HG03520 (cell line): ENCODE results near the gene TUBGCP4.

Source experiments
- ATAC-seq: cut with Tn5 transposase; IDR thresholded peaks from one replicate; pipeline ENCODE4 v1.9.1; 2021; ENCODE audit warnings: mild to moderate bottlenecking, moderate library complexity; ENCODE audit not compliant: unreplicated experiment

Gene TUBGCP4

DNA sequence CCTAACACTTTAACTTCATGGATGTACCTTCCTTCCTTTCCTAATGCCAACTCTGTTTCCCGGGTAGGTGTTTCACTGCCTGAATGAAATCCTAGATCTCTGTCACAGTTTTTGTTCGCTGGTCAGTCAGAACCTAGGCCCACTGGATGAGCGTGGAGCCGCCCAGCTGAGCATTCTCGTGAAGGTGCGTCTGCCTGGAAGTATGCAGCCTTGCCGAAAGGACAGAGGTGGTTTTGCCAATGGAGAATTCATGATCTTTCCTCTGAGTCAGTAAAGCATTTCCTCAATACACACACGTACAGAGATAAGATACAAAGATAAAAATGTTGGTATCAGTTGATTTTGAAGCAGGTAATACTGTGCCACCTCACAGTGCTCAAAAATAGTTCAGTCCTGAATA lies 32.7 kb downstream of the TUBGCP4 start:
- ATAC-seq = no peak

DNA sequence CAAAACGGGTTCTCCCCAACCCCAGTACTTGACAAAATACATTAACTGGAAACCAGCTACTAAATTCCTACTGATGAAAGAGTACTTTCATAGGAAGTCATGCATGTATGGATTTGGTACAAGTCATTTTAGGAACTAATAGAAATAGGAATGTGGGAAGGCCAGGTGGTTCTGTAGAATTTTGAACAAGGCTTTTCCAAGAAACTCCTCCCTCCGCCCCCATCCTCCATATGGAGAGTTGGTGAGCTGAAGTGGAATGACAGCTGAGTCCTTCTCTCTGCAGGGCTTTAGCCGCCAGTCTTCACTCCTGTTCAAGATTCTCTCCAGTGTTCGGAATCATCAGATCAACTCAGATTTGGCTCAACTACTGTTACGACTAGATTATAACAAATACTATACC lies 33.2 kb downstream of the TUBGCP4 start:
- ATAC-seq = no peak

GRCh38 chr15:43406189-43406588 lies 35.3 kb downstream of the TUBGCP4 start:
- ATAC-seq = no peak

- ATAC-seq = no peak
These were observed 35.9 kb downstream of the TUBGCP4 start for GRCh38 chr15:43406808-43407207.

DNA sequence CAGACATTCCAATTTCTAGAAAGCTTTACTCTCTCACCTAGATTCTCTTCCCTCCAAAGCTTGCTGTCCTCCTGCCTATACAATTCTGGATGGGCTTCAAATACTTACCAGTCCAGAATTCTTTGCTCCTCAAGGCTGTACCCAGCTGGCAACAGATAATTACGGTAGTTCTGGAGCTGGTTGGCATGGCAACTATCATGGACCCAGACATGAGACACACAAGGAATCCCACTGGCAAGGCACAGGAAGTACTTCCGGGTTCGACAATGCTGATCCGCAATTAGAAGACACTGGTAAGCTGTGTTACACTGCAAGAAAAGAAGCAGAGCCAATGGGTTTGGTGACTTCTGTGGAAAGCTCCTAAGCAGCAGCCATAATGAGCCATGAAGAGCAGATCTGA lies 37.9 kb downstream of the TUBGCP4 start:
- ATAC-seq = no peak

GRCh38 chr15:43410572-43411214 lies 39.8 kb downstream of the TUBGCP4 start:
- no peak for ATAC-seq

DNA sequence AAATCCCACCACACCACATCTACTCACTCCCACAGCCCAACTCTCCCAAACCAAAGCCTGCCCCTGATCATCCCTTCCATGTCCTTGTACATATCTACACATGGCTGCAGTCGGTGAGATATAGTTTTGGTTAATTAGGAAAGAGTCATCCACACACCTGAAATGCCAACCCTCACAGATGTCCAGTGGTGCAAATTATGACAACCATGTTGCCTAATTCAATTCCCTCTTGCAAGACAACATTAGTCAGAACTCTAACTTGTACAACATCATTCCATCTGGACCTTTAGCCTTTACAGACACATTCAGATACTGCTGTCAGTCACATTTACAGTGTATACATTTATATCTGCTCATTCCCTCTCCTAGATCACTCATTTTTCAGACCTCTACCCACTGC lies 41.2 kb downstream of the TUBGCP4 start:
- ATAC-seq = no peak

DNA sequence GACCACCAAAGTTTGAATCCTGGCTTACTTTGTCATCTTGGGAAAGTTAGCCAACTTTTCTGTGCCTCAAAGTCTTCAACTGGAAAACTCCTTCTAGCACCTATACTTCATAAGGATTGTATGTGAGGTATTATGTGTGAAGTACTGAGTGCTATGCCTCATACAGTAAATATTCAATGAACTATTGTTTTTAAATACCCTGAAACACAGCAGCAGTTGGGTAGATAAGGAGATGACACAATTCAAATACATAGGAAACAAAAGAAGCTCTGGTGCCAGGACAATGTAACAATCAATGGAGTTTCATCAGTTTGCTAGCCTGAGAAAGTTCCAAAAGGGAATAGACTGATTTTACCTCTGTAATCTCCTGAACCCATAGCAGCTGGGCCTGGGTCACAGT lies 43.3 kb downstream of the TUBGCP4 start:
- ATAC-seq = no peak

GRCh38 chr15:43420435-43420834 lies 49.5 kb downstream of the TUBGCP4 start:
- no peak for ATAC-seq

DNA sequence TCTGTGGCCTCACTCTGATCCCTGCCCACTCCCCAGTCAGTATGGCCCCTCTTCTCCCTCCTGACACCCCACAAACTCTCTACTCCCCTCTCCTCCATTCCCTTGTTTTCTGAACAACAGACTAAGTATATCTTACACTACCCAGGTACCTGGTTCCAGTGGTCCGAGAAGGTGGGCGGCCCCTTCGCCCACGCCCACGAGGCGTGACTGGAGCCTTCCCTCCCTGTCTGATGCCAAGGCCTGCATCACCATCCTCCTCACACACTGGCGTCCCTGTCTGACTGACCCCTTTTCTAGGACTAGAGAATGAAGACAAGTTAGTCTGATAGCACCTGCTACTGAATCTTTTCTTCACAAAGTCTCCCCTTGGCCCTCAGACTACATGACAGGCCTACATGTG lies 50.0 kb downstream of the TUBGCP4 start:
- ATAC-seq = no peak

DNA sequence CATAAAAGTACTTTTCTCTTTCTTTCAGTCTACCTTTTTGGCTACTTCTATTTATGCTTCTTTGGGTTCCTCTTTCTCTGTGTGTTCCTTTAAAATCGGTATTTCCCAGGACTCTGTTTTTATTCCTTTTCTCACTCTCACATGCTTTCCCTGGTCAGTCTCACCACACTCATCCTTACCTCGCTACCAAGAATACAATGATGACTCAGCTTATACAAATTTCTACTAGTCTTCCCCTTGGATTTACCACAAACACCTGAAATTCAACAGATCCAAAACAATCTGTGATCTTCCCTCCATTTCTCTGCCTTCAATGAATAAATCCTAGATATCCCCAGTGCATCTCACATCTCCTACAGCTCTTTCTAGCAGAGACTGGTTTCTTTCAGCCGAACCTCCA lies 52.9 kb downstream of the TUBGCP4 start:
- no peak for ATAC-seq

GRCh38 chr15:43429687-43430086 lies 58.8 kb downstream of the TUBGCP4 start:
- ATAC-seq = no peak

GRCh38 chr15:43433165-43433564 lies 62.3 kb downstream of the TUBGCP4 start:
- ATAC-seq = no peak

- no peak for ATAC-seq
These were observed 62.9 kb downstream of the TUBGCP4 start for GRCh38 chr15:43433661-43434303.

- no peak for ATAC-seq
These were observed 63.5 kb downstream of the TUBGCP4 start for GRCh38 chr15:43434446-43434845.

DNA sequence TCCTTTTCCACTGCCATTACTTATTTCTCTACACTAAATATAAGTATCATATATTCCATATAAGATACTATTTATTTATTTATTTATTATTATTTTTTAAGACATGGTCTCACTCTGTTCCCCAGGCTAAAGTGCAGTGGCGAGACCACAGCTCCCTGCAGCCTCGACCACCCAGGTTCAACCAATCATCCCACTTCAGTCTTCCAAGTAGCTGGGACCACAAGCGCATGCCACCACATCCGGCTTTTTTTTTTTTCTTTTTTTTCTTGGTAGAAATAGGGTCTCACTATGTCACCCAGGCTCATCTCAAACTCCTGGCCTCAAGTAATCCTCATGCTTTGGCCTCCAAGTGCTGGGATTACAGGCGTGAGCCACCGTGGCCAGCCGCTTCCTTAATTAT lies 65.5 kb downstream of the TUBGCP4 start:
- ATAC-seq = no peak

- no peak for ATAC-seq
These were observed 68.4 kb downstream of the TUBGCP4 start for GRCh38 chr15:43439268-43439667.

- no peak for ATAC-seq
These were observed 69.9 kb downstream of the TUBGCP4 start for GRCh38 chr15:43440721-43441281.

DNA sequence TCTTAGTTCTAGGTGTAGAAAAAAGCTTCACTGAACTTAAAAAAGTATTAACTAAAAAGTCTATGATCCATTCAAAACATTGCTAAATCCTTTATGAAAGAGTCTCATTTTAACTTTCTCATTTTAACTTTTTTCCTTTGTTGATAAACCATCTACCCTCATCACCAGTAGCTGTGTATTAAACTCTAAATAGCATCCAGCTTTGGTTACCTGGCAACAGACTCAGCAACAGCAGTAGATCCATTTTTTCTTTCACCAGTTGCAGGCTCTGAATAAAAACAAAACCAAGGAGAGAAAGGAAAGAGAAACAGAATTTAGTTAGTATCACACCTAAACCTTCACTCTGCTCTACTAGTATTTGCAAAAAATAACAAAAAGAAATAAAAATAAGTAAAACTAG lies 70.4 kb downstream of the TUBGCP4 start:
- ATAC-seq = no peak

DNA sequence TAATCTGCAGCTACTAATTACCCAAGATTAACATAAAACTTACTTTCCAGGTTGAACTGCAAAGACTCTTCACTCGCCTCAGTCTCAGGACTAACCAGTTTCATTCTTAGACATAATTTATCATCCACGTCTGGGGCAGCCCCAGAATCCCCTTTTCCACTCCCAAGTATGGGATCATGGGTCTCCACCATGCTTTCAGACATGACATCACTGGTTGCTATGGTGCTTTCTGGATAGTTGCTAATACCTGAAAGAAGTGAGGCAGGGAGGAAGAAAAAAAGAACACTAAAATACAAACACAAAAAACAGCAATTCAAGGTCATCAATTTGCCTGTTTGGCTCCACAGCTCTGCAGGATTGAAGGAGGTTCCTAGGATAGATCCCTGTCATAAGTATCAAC lies 75.4 kb downstream of the TUBGCP4 start:
- ATAC-seq = no peak

GRCh38 chr15:43449981-43450380 lies 79.1 kb downstream of the TUBGCP4 start:
- ATAC-seq = no peak
